Measurements from ENCODE around the gene SERP2. TPM values are rescaled to one million over a fixed set of nuclear protein-coding genes. Genes with fewer than 3 reads are reported as not detected.

Gene SERP2
- total and polyA plus RNA-seq, 2 donors (not counting 3 experiments of a cell fraction or from before 2014, with no cell fraction given): 0.30 TPM; not detected in 1

DNA sequence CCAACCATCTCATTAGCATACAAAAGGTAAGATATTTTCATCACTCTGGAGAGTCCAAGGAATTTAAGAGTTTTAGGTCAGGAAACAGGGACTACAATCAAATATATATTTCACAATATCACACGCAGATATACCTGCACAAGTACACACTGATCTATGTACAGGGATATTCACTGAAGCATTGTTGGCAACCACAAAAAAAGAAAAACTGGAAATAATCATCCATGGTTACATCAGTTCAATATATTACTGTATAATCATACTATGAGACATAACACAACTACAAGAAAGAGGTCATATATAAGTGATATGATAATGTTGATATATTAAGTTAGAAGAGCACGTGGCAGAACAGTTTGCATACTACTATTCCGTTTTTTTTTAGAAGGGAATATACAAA is 2.2 kb upstream of the SERP2 start:
- H3K79me2 ChIP-seq (ENCODE audit: control insufficient read depth, insufficient read depth, low read length): no peaks in the 10 kb centered on the region
- FAIRE-seq: no peak
- no peaks in the 10 kb centered on the region for H3K36me3 ChIP-seq (ENCODE audit: control insufficient read depth in 2 of 2, extremely low read depth in 1 of 2, insufficient read depth in 2 of 2, low read length in 2 of 2)
- no peak for TF ChIP-seq JUN (IDR thresholded peaks at IDR 0.05; ENCODE audit: borderline replicate concordance, insufficient read depth, insufficient read length, low read depth)
- no peak for TF ChIP-seq MAX (IDR thresholded peaks at IDR 0.05; ENCODE audit: insufficient read depth, insufficient read length)
- TF ChIP-seq MYC (IDR thresholded peaks at IDR 0.05; ENCODE audit: low read depth, low read length): no peak
- no peak for TF ChIP-seq POLR2AphosphoS5 (IDR thresholded peaks at IDR 0.05; ENCODE audit: insufficient read depth, low read depth, low read length)
- TF ChIP-seq, protein P1, sequence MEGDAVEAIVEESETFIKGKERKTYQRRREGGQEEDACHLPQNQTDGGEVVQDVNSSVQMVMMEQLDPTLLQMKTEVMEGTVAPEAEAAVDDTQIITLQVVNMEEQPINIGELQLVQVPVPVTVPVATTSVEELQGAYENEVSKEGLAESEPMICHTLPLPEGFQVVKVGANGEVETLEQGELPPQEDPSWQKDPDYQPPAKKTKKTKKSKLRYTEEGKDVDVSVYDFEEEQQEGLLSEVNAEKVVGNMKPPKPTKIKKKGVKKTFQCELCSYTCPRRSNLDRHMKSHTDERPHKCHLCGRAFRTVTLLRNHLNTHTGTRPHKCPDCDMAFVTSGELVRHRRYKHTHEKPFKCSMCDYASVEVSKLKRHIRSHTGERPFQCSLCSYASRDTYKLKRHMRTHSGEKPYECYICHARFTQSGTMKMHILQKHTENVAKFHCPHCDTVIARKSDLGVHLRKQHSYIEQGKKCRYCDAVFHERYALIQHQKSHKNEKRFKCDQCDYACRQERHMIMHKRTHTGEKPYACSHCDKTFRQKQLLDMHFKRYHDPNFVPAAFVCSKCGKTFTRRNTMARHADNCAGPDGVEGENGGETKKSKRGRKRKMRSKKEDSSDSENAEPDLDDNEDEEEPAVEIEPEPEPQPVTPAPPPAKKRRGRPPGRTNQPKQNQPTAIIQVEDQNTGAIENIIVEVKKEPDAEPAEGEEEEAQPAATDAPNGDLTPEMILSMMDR (IDR thresholded peaks at IDR 0.05; ENCODE audit: extremely low read depth in 1 of 2, insufficient read depth in 1 of 2, low read depth in 1 of 2, low read length in 2 of 2): no peak
- TF ChIP-seq POLR2A (IDR thresholded peaks at IDR 0.05; ENCODE audit: low read depth, low read length): no peak
- ChIA-PET CTCF (no interaction called here), POLR2A (no interaction called here)
- H3K4me2 ChIP-seq (ENCODE audit: insufficient read depth, low read length): no peak overlapping the region
- H3K27me3 ChIP-seq (ENCODE audit: control insufficient read depth in 2 of 2, insufficient read depth in 2 of 2, low read length in 2 of 2): no peaks in the 10 kb centered on the region
- H3K4me1 ChIP-seq (ENCODE audit: control insufficient read depth, extremely low read depth, insufficient read depth, low read length): peaks cover 6% of the 10 kb centered on the region
- no peak overlapping the region for H3K27ac ChIP-seq (ENCODE audit: insufficient read depth, low read depth, low read length)
- no peak overlapping the region for H3K4me3 ChIP-seq (replicated peaks in 1 of 3; ENCODE audit: insufficient read depth in 1 of 3, low read depth in 1 of 3, low read length in 3 of 3)
- no peaks in the 10 kb centered on the region for H3K9me3 ChIP-seq (replicated peaks; ENCODE audit: control insufficient read depth, insufficient read depth, low read length)
- no peak for DNase-seq (ENCODE audit: low read depth, low spot score)
- H3K9me1 ChIP-seq (replicated peaks; ENCODE audit: control insufficient read depth, extremely low read depth, insufficient read depth, low read length): no peaks in the 10 kb centered on the region
- H3K9ac ChIP-seq (replicated peaks; ENCODE audit: extremely low read depth, insufficient read depth, low read length): no peak overlapping the region
- no peaks in the 10 kb centered on the region for H4K20me1 ChIP-seq (replicated peaks; ENCODE audit: control insufficient read depth, extremely low read depth, insufficient read depth, low read length)
- intact Hi-C loops (cut with micrococcal nuclease): no loop called here
- no TSS peak for BruUV-seq (replicated peaks)
- dilution Hi-C loops (cut with MboI; ENCODE audit: extremely low pct_ligation_motif_present, low sequenced_read_pairs): no loop called here
- H2AFZ ChIP-seq (ENCODE audit: low read depth, low read length): no peak overlapping the region

DNA sequence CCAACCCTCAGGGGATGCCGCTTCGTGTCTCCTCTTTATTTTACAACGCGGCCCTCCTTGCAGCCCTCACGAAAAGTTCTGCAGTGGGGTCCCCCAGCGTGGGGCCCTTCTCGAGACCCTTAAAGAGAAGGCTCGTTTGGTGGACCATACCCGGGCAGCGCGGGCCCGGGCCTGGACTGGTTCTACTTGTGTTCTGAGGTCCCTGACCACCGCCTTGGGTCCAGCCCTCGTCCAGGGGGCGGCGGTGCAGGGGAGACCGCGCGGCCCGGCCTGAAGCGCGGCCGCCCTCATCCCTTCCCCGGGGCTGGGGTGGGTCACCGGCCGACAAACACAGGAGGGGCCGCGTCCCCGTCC is 400 bp upstream of the SERP2 start:
- H3K9me3 ChIP-seq (replicated peaks; ENCODE audit: control insufficient read depth, insufficient read depth, low read length): no peaks in the 10 kb centered on the region
- dilution Hi-C loops (cut with MboI; ENCODE audit: extremely low pct_ligation_motif_present, low sequenced_read_pairs) (no loop called here), intact Hi-C loops (cut with micrococcal nuclease) (no loop called here)
- H3K36me3 ChIP-seq (ENCODE audit: control insufficient read depth in 2 of 2, extremely low read depth in 1 of 2, insufficient read depth in 2 of 2, low read length in 2 of 2): no peaks in the 10 kb centered on the region
- H2AFZ ChIP-seq (ENCODE audit: low read depth, low read length): peak overlapping the region; percentile 86
- H3K27ac ChIP-seq (ENCODE audit: insufficient read depth, low read depth, low read length): no peak overlapping the region
- CTCF ChIA-PET: interaction anchor here (1.2 kb wide), 1 partner anchor 105 kb away, joined by 3 read pairs; no protein-coding TSS in a partner anchor
- POLR2A ChIA-PET: no interaction called here
- TF ChIP-seq MAX (IDR thresholded peaks at IDR 0.05; ENCODE audit: insufficient read depth, insufficient read length) (no peak), FOS (IDR thresholded peaks at IDR 0.05; ENCODE audit: borderline replicate concordance, insufficient read depth, low read length) (no peak), GATA2 (IDR thresholded peaks at IDR 0.05; ENCODE audit: insufficient read depth, insufficient read length, low read depth, low read length) (no peak), EZH2 (IDR thresholded peaks at IDR 0.05; ENCODE audit: borderline replicate concordance, low read depth, low read length, severe bottlenecking) (no peak), JUN (IDR thresholded peaks at IDR 0.05; ENCODE audit: borderline replicate concordance, insufficient read depth, insufficient read length, low read depth) (no peak)
- no peaks in the 10 kb centered on the region for H3K27me3 ChIP-seq (ENCODE audit: control insufficient read depth in 2 of 2, insufficient read depth in 2 of 2, low read length in 2 of 2)
- no peaks in the 10 kb centered on the region for H3K79me2 ChIP-seq (ENCODE audit: control insufficient read depth, insufficient read depth, low read length)
- BruUV-seq (replicated peaks): no TSS peak
- no peaks in the 10 kb centered on the region for H4K20me1 ChIP-seq (replicated peaks; ENCODE audit: control insufficient read depth, extremely low read depth, insufficient read depth, low read length)
- no peak for DNase-seq (ENCODE audit: low read depth, low spot score)
- no peaks in the 10 kb centered on the region for H3K9me1 ChIP-seq (replicated peaks; ENCODE audit: control insufficient read depth, extremely low read depth, insufficient read depth, low read length)
- no peak for FAIRE-seq
- peak overlapping the region in 2 of 3 experiments; percentile 36 to 54 for H3K4me3 ChIP-seq (replicated peaks in 1 of 3; ENCODE audit: insufficient read depth in 1 of 3, low read depth in 1 of 3, low read length in 3 of 3)
- peak overlapping the region; percentile 67 for H3K4me2 ChIP-seq (ENCODE audit: insufficient read depth, low read length)
- peaks cover 6% of the 10 kb centered on the region for H3K4me1 ChIP-seq (ENCODE audit: control insufficient read depth, extremely low read depth, insufficient read depth, low read length)
- H3K9ac ChIP-seq (replicated peaks; ENCODE audit: extremely low read depth, insufficient read depth, low read length): no peak overlapping the region

Data from endothelial cell of umbilical vein (primary cell).